ENCODE results near the gene ARFGAP3.

ARFGAP3 gene

GRCh38 chr22:42901790-42902508 lies 44.9 kb upstream of the ARFGAP3 start:
- no peak overlapping the region for H3K4me3 ChIP-seq (ENCODE audit: low read depth, low read length)
- TF ChIP-seq CTCF (IDR thresholded peaks at IDR 0.05; ENCODE audit: low read depth, low read length): peak; percentile 36
- no peak for DNase-seq (ENCODE audit: low read depth, low spot score)
- in situ Hi-C loops (cut with HindIII; ENCODE audit: low sequenced_read_pairs): no loop called here

DNA sequence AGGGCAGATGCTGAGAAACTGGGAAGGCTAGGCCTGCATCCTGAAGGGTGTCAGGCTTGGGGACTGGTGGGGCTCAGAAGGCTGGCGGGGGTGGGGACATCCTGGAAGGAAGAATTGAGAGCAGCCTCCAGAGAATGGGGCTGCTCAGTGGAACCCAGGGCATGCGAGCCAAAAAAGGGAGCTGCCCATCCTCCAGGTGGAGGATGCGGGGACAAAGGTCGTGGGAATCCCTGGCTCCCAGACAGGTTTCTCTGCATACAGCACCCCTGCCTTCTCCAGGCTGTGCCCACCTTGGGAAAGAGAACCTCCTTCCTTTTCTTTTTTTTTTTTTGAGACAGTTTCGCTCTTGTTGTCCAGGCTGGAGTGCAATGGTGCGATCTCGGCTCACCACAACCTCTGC lies 40.9 kb upstream of the ARFGAP3 start:
- no peak for TF ChIP-seq CTCF (IDR thresholded peaks at IDR 0.05; ENCODE audit: low read depth, low read length)
- no peak for DNase-seq (ENCODE audit: low read depth, low spot score)
- in situ Hi-C loops (cut with HindIII; ENCODE audit: low sequenced_read_pairs): no loop called here
- H3K4me3 ChIP-seq (ENCODE audit: low read depth, low read length): no peak overlapping the region

DNA sequence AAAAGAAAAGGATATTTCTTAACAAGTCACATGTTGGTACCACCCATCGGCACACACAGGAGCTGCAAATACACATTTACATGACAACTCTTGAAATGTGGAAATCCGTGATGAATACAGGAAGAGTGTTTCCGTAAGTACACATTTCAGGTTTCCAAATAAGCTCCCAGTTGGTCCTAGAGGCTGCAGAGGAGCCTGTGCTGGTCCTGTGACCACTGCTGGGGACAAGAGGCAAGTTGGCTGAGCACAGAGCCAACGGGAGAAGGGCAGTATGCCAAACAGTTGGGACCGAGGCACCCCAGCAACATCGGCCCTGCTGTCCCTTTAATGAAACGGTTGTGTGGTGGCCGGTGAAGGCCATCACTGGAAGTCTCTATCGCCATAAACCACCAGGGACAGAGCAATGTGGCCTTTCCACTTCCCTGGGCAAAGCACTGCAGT lies 38.5 kb upstream of the ARFGAP3 start:
- in situ Hi-C loops (cut with HindIII; ENCODE audit: low sequenced_read_pairs): no loop called here
- no peak overlapping the region for H3K4me3 ChIP-seq (ENCODE audit: low read depth, low read length)
- no peak for DNase-seq (ENCODE audit: low read depth, low spot score)
- TF ChIP-seq CTCF (IDR thresholded peaks at IDR 0.05; ENCODE audit: low read depth, low read length): no peak

GRCh38 chr22:42895087-42895486 lies 38.0 kb upstream of the ARFGAP3 start:
- in situ Hi-C loops (cut with HindIII; ENCODE audit: low sequenced_read_pairs): no loop called here
- DNase-seq (ENCODE audit: low read depth, low spot score): no peak
- H3K4me3 ChIP-seq (ENCODE audit: low read depth, low read length): no peak overlapping the region
- no peak for TF ChIP-seq CTCF (IDR thresholded peaks at IDR 0.05; ENCODE audit: low read depth, low read length)

DNA sequence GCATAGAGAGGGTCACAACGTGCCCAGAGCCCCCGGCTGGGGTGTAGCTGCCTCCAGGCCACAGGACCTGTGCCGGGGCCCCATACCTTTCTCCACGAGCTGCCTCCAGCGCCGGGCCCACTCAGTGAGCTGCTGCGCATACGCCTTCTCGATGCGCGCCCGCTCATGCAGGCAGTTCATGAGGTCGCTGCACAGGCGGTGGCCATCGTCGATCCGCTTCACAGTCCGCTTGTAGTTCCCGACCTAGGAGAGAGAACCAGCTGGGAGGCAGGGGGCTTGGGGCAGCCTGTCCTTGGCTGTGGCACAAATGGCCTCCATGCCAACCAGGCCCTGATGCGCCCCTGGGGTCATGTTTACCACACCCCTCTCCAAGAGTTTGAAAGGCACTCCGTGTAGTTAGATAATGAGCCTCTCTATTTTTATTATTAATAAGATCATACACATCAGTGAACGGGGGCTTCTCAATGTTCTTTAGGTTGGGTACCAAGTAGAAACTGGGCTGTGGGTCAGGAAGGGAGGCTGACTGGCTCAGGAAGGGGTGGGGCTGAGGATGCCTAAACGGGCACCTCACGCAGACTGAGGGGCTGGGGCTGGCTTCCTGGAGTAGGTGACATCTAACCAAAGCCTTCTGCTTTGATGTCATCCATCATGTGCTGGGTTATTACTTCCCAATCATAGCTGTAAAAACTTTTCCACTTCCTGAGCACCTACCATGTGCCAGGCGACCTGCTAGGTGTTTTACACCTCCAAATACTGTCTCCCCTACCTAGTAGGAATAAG lies 36.5 kb upstream of the ARFGAP3 start:
- H3K4me3 ChIP-seq (ENCODE audit: low read depth, low read length): no peak overlapping the region
- TF ChIP-seq CTCF (IDR thresholded peaks at IDR 0.05; ENCODE audit: low read depth, low read length): no peak
- in situ Hi-C loops (cut with HindIII; ENCODE audit: low sequenced_read_pairs): no loop called here
- no peak for DNase-seq (ENCODE audit: low read depth, low spot score)

DNA sequence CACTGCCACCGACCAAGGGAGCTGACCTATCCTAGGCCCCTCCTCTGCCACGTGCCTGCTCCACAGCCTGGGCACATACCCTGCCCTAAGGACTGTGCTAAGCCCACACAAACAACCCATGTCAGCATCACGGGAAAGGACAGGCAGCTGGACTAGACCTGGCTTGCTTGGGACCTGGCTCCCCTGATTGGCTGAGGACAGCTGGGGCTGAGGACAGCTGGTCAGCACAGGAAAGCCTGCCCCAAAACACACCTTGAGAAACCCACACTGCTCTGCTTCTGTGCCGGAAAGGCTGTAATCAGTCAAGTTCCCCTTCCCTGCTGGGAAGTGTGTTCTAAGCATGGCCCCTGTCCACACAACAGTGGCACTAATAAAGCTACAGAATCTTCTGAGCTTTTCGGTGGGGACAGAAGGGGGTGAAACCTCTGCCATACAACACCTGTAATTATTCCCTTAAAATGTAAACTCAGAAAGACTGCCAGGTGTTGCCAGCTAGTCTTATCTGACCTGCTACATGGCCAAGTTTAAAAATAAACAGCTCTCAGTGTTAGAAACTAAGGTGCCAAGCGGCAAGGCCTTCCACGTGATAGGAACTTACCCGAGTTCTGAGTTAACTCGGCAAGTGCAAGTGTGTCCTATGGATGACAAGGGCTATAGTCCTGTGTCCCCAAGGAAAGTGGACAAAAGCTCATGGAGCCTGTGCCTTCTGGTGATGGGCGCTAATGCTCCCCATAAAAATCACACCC lies 35.7 kb upstream of the ARFGAP3 start:
- no peak overlapping the region for H3K4me3 ChIP-seq (ENCODE audit: low read depth, low read length)
- no peak for TF ChIP-seq CTCF (IDR thresholded peaks at IDR 0.05; ENCODE audit: low read depth, low read length)
- DNase-seq (ENCODE audit: low read depth, low spot score): no peak
- in situ Hi-C loops (cut with HindIII; ENCODE audit: low sequenced_read_pairs): no loop called here
